HG02884 (cell line): Measurements from ENCODE around the gene ROR2.

ENCODE experiments used
- ATAC-seq: cut with Tn5 transposase; IDR thresholded peaks from one replicate; pipeline ENCODE4 v1.9.1; 2021; ENCODE audit warnings: mild to moderate bottlenecking, moderate library complexity; ENCODE audit not compliant: unreplicated experiment

Gene ROR2

DNA sequence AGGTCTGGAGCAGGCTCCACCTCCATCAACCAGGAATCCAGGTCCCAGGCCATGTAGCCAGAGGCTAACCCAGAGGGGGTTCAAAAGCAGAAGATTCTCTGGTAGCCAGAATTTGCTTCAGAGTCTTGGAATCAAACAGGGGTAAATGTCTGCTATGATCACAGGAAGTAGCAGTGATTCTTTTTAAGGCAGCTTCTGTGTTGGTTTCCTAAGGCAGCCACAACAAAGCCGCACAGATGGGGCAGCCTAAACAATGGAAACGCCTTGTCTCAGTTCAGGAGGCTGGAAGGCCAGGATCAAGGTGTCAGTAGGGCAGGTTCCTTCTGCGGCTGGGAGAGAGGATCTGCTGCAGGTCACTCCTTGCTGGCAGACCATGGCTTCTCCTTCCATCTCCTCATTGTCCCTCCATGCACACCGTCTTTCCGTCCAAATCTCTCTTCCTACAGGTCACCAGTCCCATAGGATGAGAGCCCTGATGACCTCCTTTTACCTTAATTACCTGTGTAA lies 167.3 kb downstream of the ROR2 start:
- ATAC-seq = no peak

DNA sequence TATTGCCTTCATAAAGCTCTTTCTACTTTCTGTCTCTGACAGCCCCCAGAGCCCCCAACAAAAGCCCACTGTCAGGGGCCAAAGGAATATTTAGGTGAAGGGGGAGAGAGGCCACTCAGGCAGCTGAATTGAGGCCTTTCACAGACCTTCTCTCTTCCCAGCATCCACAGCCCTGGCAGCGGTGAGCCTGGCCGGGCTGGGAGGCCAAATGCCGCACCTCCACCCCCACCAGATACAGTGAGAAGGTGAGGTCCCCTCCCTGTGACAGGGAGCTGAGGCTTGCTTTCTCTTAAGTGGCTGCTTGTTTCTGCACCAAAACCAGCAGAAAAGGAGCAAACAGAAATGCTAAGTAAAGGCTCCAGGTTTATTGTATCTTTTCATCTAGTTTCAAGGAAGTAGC lies 168.1 kb downstream of the ROR2 start:
- no peak for ATAC-seq

DNA sequence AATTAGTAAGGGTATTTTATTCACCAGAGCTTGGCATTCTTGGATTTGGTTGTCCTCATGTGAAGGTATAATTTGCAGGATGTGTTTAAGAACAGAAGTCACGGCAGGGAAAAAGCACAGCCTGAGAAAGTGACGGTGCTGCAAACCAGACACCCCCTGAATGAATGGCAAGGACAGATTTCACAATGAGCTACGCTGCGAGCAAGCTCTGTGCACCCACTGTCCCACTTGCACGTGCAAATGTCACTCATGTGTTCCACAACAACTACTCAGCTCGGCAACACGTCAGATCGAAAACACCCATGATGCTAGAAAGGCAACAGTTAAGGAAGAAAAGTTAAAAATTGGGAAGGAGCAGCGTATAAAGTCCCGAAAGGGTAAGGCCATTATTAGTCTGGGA lies 168.9 kb downstream of the ROR2 start:
- ATAC-seq = no peak

DNA sequence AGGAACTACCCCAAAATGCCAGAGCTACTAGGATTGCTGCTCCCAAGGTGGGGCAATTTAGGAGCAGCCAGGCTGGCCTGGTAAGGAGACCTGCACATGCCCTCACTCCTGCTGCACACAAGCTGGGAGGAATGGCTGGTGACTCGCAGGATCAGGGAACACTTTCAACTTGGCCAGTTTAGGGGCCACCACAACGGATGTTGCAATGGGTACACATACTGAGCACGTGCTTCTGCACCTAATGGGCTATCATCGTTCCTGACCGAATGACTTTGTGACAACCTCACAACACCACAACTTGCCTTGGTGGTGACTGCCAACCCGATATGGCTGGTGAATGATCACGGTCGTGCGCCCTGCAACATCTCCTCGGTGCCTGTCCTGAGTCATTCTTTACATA lies 172.0 kb downstream of the ROR2 start:
- ATAC-seq = no peak

DNA sequence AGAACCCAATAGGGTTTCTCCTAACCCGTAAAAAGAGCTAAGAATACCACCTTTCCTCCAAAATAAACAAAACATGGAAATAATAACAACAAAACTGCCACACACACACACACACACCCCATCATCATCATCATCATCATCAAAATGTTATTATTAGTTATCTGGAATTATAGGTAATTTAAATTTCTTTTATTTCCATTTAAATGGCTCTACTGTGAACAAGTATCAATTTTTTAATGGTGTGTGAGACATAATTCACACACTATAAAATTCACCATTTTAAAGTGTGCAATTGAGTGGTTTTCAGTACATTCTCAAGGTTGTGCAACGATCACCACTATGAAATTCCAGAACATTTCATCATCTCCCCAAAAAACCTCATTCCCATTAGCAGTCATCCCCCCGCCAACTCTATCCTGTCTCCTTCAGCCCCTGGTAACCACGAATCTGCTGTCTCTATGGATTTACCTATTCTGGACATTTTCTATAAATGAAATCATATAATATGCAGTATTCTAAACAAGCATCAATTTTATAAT lies 172.7 kb downstream of the ROR2 start:
- ATAC-seq = no peak

DNA sequence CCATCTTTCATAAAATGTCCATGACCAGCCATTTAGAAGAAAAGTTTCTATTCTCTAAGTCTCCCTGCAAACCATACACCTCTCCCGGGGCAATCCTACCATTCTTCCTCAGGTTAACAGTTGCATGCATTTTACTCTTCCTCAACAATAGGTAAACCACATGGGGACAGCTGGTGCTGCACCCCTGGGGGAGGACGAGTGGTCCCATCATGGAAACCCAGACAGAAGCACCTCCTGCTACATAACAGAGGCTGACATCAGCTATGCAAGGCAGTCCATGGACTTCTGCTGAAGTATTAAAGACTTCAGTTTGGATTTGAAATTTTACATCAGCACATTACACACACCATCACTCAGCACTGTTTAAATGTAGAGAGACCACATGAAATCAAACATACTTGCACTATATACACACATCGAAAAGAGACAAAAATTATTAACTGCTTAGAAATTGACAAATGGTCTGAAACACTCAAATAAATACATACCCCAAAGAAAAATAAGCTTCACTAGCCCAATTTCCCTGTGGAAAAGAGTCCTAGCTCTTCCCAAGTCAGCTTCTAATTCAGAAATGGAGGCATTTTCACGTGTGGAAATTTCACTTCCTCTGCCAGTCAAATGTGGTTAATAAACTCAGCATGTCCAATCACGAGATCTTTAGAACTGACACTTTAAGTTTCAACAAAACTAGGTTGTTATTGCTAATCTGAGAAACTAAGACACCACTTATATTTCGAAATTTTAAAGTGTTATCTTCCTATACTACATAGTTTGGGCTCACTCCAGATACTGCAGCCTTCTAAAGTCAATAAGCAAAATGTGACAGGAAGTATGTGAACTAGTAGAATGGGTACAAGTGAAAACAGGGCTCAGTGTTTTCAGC lies 173.4 kb downstream of the ROR2 start:
- ATAC-seq = no peak

DNA sequence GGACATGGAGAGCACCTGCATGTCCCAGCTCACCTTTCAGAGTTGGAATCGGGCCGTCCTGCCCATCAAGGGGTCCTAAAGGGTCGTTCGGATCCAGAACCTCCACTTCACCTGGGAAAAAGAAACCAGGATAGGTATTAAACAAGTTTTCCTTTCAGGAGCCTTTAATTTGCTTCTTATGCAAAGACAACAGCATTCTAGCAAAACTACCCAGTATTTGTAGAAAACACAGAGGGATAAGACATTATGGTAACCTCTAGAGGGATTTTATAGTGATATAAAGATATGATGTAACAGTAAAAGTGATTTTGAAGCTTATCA lies 174.4 kb downstream of the ROR2 start:
- ATAC-seq = no peak

DNA sequence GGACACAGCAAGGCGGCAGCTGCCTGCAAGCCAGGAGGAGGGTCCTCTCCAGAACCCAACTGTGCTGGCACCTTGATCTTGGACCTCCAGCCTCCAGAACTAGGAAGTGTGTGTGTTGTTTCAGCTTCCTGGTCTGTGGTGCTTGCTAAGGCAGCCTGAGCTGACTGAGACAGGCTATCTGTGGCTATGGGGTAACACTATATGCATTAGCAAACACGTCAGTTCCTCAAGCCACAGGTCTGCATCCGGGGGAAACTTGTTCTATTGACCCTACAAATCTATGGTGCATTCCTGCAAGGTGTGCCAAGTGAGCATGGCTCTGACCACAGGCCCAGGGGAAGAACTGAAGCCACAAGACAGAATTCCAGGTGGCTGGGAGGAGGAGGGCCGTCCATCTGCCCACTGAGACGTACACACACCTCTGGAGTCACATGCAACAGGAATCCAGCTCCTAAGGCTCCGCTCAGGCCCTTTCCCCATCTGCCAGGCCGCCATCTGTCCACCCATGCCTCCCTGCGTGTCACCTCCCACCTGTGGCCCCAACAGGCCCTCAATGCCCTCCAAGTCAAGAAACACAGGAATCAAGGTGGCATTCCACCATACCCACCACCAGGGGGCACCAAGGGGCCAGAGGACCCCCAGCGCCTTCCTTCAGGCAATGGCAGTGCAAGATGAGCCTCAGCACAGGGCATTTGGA lies 174.9 kb downstream of the ROR2 start:
- no peak for ATAC-seq

DNA sequence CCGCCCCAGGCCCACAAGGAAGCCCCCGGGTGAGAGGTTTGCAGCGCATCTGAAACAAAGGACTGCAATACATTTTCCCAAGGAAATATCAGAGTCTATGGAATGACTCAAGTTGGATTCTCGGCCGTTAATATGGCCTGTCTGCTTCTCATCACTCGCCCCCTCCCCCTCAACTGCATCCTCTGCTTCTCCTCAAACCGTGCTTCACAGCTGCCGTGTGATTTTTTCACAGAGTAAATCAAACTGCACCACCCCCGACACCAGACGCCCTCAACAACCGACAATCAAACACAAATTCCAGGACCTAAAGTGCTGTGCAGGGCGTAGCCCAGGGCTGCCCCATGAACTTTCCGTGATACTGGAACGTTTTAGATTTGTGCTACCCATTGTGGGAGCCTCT lies 176.9 kb downstream of the ROR2 start:
- no peak for ATAC-seq

DNA sequence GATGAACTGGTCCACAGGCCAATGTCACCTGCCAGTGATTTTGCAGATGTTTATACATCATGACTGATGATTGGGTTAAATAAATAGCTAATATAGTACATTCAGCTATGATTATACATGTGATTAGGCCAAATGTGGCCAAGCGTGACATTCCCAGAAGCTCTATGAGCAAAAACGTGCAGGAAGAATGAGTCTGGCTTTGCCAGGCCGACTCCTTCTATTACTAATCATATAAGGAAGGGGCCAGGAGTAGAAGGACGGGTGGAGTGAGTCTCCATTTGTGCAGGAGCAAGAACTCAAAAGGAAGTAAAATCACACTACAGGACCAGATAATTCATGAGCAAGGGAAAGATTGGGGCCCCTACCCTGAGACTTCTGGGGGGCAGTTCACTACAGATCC lies 178.2 kb downstream of the ROR2 start:
- no peak for ATAC-seq

DNA sequence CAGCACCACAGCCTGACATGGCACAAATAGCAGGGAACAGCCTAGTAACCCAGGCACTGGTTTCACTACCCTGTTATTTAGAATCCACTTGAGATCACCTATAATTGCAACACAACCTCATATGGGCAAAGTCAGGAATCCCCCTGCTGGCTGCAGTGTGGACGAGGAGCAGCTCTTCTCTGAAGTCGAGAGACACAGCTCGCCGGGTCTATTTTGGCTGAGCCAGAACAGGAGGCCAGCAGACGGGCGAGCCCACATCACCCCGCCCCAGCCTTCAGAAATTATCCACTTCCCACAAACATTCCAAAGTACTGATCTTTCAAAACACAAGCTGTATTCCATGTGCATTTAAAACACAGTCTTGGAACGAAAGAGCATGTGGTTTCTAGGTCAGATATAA lies 179.0 kb downstream of the ROR2 start:
- no peak for ATAC-seq

DNA sequence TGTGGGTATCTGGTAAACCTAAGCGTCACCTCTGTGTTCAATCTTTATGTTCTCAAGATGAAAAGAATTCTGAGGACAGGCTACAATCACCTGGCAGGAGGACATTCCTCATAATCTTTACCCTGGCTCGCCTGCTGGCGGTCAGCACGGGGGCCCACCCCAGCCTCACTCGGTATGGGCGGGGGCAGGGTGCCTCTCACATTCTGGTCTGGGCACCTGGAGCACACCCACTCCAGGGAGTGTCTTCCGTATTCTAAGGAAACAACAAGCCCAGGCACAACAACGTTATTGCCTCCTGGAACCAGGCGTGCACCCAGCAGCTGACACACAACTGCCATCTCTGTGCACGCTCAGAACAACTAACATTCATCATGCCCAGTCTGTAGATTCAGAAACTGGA lies 179.8 kb downstream of the ROR2 start:
- no peak for ATAC-seq

DNA sequence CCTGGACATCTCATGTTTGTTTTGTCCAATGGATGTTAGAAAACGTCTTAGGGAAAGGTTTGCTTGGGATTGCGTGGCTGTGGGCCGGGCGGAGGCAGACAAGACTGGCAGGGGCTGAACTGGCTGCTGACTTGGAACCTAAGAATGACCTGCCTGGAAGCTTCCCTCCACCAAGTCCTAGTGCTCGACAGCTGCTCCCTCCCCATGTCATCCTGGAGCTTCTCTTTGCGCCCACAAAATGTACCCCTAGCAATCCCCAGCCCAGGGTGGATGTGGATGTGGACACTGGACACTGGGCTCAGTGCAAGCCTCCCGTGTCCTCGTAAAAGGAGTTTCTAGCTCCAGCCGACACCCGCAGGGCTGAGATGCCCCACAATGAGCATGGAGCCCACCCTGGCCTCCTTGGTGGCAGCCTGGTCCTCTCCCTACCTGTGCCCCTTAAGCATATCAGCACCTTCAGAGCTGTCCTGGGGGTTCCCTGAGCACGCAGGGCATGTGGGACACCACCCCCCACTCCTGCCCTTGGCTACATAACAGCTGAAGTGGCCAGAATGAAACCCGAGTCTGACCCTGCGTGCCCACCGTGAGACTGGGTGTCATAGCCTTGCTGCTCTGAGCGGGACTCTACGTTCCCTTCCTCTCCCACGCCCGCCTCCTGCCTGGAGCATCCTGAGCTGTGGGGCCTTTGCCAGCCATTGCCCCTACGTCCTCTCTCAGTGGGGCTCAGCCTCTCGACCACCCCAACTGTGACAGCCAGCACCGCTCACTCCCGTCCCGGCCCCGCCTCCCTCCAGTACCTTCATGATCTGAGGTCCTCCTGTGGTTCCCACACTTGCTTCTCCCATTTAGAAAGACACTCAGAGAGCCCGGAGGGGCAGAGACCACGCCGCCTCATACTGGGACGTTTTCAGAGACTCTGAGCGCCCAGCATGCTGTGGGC lies 180.8 kb downstream of the ROR2 start:
- ATAC-seq = no peak

DNA sequence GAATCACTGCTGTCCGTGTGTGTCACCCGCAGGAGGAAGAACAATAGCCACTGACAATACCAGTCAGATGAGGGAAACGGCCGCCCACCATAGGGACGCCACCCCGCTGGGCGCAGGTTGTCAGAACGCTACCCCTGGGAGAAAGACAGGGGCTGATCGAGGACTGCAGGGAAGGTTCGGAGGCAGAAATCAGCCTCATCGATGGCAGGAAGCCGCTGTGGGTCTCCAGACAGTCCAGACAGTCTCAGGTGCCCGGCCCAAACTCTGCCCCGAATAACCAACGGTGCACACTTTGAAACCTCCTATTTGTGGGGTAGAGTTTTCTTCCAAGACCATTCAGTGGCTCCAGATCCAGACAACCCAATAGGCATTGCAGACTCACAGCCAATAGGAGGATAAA lies 181.5 kb downstream of the ROR2 start:
- ATAC-seq = no peak

DNA sequence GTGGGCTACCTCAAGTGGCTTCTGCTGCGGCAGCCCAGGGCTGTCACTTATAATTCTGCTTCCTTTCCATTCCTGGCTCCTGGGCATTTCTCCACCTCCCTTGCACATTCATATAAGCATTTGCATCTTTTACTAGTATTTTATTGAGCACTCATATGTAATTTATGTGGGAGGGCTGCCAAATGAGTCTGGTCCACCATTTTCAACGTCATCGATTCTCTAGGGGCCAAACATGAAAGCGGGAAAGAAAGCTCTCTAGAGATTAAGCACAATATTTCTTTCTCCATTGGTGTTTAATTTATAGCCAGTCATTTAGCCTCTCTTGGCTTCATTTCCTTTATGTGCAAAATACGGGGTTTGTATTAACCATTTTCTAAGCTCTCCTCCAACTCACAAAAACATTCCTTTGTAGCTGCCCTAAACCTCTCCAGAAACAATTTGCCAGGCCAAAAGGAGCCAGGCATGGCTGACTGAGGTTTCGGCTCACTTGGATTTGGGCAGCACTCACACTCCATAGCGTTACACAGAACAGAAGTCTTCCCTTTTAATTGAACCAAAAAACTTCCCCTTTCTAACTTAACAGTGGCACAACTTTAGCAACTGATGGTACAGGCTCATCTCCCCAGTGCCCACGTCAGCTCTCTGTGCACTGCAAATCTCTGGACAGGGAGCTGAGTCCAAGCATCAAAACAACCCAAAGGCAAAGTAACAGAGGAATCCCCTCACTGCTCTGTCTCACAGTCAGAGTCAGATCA lies 183.5 kb downstream of the ROR2 start:
- ATAC-seq = no peak

DNA sequence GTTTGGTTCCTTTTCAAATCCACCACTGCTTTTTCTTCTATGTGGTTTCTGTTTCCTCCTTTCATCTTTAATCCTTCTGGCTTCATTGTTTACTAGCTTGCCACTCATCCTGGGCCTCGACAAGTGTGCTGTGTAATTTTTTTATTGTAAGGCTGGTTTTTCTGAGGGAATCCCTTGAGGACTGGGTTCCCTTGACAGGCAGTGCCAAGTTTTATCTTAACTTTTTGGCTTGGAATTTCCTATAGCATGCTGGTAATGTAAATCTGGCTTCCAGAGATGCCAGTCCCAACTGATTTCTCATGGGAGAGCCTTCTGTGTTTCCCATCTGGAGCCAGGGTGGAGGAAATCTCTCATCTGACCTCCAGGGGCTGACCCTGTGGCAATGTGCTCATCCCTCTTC lies 184.7 kb downstream of the ROR2 start:
- no peak for ATAC-seq

DNA sequence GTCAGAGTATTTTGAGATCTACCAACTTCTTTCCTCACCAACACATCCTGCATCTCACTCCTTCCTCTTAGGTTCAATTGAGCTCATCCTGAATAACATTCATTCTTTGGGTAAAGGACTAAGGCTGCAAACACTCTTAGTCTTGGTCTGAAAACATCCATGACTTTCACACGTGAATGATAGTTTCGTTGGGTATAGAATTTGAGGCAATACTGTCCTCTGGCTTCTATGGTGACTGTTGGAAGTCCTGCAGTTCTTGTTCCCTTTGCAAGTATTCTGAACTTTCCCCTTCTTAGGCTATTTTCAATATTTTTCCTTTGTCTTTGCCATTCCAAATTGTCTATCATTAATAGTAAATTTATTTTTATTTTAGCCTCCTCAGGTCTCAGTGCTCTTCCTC lies 185.4 kb downstream of the ROR2 start:
- ATAC-seq = no peak

DNA sequence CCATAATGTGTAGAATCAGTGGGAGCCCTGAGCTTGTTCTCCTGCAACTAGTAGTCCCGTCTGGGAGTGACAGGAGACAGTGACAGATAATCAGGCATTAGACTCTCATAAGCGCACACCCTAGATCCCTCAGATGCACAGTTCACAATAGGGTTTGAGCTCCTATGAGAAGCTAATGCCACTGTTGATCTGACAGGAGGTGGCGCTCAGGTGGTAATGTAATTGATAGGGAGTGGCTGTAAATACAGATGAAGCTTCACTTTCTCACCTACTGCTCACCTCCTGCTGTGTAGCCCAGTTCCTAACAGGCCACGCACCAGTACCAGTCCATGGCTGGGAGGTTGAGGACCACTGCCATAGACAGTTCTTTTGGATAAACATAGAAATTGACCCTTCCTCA lies 188.7 kb downstream of the ROR2 start:
- no peak for ATAC-seq

DNA sequence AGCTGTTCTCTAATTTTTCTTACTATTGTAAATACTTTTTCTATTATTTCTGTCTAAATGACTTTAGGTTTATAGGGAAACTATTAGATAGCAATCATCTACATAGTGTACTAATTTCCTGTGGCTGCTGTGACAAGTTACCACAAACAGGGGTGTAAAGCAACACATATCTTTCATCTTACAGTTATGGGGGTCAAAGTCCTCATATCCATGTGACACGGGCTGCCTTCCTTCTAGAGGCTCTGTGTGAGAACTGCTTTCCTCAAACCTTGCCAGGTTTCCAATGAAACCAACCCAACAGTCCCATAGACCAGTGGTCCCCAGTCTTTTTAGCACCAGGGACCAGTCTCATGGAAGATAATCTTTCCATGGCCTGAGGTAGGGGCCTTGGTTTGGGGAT lies 189.1 kb downstream of the ROR2 start:
- no peak for ATAC-seq

DNA sequence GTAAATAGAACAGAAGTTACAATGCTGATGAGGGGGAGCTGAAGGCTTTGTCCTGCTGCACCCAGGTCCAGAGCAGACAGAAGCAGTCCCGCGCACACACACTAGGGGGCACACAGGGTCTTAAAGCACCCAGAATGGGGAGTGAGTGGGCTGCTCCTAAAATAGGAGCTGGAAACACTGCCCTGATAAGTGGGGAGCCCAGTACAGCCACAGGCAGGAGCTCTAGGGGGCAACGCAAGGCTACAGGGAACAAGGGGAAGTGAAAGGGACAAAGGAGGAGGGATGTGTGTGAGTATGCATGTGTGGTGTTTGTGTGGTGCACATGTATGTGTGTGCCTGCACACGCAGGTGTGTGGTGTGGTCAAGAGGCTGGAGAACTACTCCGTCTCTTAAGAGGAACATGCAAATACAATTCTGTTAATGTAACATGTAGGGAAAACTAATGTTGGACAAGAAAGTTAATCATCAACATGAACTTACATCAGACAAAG lies 191.5 kb downstream of the ROR2 start:
- no peak for ATAC-seq
